ENCODE results near the gene AK4. TPM values are rescaled to one million over a fixed set of nuclear protein-coding genes. Genes with fewer than 3 reads are reported as not detected.

Gene AK4
- total RNA-seq, 1 donor from 2014 or later = 36.6 TPM

DNA sequence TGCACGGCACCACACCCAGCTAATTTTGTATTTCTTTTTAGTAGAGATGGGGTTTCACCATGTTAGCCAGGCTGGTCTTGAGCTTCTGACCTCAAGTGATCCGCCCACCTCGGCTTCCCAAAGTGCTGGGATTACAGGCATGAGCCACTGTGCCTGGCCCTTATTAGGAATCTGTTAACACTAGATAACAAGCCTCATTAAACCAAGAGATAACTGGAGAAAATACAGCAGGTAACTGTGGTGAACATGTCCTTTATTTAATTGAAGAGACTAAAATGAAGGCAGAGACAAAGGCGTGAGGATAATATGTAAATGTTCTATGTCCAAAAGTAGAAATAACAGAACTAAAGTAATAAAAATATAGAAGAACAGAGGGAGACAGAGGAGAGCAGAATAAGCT is 89.5 kb downstream of the AK4 start:
- no peak for DNase-seq (ENCODE audit: low read depth)
- TF ChIP-seq, protein P1, sequence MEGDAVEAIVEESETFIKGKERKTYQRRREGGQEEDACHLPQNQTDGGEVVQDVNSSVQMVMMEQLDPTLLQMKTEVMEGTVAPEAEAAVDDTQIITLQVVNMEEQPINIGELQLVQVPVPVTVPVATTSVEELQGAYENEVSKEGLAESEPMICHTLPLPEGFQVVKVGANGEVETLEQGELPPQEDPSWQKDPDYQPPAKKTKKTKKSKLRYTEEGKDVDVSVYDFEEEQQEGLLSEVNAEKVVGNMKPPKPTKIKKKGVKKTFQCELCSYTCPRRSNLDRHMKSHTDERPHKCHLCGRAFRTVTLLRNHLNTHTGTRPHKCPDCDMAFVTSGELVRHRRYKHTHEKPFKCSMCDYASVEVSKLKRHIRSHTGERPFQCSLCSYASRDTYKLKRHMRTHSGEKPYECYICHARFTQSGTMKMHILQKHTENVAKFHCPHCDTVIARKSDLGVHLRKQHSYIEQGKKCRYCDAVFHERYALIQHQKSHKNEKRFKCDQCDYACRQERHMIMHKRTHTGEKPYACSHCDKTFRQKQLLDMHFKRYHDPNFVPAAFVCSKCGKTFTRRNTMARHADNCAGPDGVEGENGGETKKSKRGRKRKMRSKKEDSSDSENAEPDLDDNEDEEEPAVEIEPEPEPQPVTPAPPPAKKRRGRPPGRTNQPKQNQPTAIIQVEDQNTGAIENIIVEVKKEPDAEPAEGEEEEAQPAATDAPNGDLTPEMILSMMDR (conservative IDR thresholded peaks at IDR 0.05; ENCODE audit: low read depth, low read length) = no peak

DNA sequence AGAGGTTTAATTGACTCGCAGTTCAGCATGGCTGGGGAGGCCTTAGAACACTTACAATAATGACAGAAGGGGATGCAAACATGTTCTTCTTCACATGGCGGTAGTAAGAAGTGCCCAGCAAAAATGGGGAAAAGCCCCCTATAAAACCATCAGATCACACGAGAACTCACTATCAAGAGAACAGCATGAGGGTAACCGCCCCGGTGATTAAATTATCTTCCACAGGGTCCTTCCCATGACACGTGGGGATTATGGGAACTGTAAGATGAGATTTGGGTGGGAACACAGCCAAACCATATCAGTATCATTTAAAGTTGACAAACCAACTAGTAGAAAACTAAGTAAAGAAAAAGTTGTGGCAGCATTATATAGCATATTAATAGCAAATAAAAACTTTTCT is 90.0 kb downstream of the AK4 start:
- DNase-seq (ENCODE audit: low read depth) = no peak
- TF ChIP-seq, protein P1 (conservative IDR thresholded peaks at IDR 0.05; ENCODE audit: low read depth, low read length) = no peak
- H3K4me3 ChIP-seq (ENCODE audit: low read depth, low read length) = no peak overlapping the region

More for the DNA sequence above, 89.5 kb downstream of the AK4 start:
- H3K4me3 ChIP-seq (ENCODE audit: low read depth, low read length) = no peak overlapping the region

DNA sequence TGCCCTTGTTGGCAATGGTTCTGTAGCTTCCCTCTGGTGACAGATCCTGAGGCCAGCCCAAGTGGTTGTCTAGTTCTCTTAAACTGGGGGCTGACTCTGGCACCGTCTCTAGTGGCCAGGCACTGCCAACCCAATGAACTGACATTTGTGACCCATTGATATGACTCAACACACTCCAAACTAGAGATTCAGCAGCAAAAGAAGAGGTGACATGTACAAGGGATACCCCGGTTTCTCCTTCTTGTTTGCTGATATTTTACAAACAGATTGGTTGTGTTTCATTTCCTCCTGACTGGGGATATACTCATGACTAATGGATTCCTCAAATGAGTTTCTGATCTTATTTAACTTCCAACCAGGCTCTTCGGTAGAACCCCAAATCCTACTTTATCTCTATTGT is 95.5 kb downstream of the AK4 start:
- TF ChIP-seq, protein P1 (conservative IDR thresholded peaks at IDR 0.05; ENCODE audit: low read depth, low read length) = no peak
- H3K4me3 ChIP-seq (ENCODE audit: low read depth, low read length) = no peak overlapping the region
- no peak for DNase-seq (ENCODE audit: low read depth)

DNA sequence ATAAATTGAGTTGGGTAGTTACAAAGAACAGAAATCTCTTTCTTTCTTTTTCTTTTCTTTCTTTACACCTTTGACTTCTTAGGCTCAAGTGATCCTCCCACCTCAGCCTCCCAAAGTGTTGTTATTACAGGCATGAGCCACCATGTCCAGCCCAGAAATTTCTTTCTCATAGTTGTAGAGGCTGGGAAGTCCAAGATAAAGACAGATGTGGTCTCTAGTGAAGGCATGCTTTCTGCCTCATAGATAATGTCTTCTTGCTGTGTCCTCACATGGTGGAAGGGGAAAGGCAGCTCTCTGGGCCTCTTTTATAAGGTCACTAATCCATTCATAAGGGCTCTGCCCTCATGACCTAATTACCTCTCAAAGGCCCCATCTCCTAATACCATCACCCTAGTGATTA is 97.3 kb downstream of the AK4 start:
- TF ChIP-seq, protein P1 (conservative IDR thresholded peaks at IDR 0.05; ENCODE audit: low read depth, low read length) = no peak
- no peak for DNase-seq (ENCODE audit: low read depth)

DNA sequence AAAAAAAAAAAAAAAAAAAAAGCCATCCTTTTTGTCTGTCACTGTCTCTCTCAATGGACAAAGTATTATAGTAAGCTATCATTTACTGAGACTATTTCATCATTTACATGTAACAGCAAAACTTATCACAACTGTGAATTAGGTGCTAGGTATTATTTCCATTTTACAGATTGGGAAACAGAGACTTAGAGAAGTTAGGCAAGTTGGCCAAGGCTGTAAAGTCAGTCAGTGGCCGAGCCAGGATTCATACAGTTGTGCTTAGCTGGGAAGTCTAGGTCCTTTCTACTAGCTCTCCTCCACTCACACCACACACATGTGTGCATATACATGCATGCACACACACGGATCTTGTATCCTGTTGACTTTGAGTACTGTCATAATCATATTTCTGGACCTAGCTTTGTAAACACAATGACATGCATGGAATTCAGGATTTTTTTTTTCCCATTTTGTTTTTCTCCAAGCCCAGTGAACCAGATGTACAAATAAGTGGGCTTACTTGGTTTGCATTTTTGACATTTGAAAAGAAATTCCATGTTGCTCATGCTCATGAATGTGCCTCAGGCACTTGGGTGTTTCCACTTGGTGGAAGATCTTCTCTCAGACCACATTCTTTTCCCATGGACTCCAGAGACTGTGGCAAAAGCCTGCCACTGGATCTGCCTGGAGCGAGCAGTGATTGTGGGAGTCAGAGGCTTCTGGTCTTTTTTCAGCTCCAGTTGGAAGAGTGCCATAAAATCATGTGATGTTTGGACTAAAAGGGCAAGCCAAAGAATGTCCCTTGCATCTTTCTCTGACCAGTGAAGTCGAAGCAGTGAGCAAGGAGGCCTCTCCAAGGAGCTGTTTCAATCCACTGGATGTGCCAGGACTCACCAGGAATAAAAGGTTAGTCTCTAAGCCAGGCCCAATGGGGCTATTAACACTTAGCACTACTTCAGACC is 99.7 kb downstream of the AK4 start:
- TF ChIP-seq, protein P1 (conservative IDR thresholded peaks at IDR 0.05; ENCODE audit: low read depth, low read length) = no peak

More for the DNA sequence above, 97.3 kb downstream of the AK4 start:
- no peak overlapping the region for H3K4me3 ChIP-seq (ENCODE audit: low read depth, low read length)

DNA sequence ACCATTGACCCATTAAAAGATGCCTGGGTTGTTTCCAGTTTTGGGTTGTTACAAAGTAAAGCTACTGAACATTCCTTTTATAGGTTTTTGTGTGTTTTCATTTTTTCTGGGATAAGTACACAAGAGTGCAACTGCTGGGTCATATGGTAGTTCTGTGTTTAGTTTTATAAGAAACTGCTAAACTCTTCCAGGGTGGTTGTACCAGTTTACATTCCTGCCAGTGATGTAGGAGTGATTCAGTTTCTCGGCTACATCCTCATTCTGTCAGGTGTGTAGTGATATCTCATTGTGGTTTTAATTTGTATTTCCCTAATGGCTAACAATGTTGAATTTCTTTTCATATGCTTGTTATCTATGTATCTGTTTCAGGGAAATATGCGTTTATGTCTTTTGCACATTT is 102.8 kb downstream of the AK4 start:
- no peak for DNase-seq (ENCODE audit: low read depth)
- H3K4me3 ChIP-seq (ENCODE audit: low read depth, low read length) = no peak overlapping the region
- TF ChIP-seq, protein P1 (conservative IDR thresholded peaks at IDR 0.05; ENCODE audit: low read depth, low read length) = no peak

More for the DNA sequence above, 99.7 kb downstream of the AK4 start:
- peak; percentile 91 for DNase-seq (ENCODE audit: low read depth)
- H3K4me3 ChIP-seq (ENCODE audit: low read depth, low read length) = no peak overlapping the region
